ENCODE data around the gene KRTAP6-3.

KRTAP6-3 gene

DNA sequence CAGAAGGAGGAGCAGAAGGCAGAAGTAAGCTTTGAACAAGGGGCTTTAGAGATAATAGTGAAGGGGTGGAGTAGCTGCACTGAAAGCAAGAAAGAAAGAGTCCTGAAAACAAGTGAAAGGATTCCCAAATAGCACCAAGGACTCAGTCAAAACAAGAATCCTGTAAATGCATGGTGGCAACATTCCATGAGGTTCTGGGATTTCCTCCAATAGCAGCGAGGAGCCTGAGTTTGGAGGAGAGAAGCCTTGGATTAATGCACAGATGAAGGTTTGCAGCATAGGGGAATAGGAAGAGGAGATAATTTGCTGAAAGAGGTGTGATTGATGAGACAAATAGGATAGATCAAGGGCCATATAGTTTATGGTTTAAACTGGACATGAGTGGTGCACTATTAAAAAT is 12.9 kb upstream of the KRTAP6-3 start:
- Histone ChIP-seq H3K23ac (ENCODE audit: low read length) (no peak overlapping the region), H4K12ac (ENCODE audit: low read depth, low read length) (no peak overlapping the region), H2BK12ac (ENCODE audit: low read length) (no peak overlapping the region), H3K9ac (ENCODE audit: low read length) (no peak overlapping the region), H3K4ac (ENCODE audit: low read depth, low read length) (no peak overlapping the region), H3K27ac (ENCODE audit: low read depth, low read length) (no peak overlapping the region), H2BK120ac (ENCODE audit: insufficient read depth, low read length, poor library complexity) (no peak overlapping the region), H3K9me3 (ENCODE audit: insufficient read depth, low read depth, low read length) (no peaks in the 10 kb centered on the region), H4K91ac (ENCODE audit: low read depth, low read length) (no peak overlapping the region), H3K18ac (ENCODE audit: low read length) (no peak overlapping the region), H3K79me1 (ENCODE audit: low read length) (no peaks in the 10 kb centered on the region), H3K36me3 (ENCODE audit: control insufficient read depth in 1 of 2, insufficient read depth in 2 of 2, low read length in 2 of 2) (no peaks in the 10 kb centered on the region), H2AFZ (ENCODE audit: insufficient read depth, low read length, poor library complexity) (no peak overlapping the region), H3K4me3 (ENCODE audit: low read depth, low read length) (no peak overlapping the region), H3K4me1 (ENCODE audit: control insufficient read depth in 1 of 2, insufficient read depth in 2 of 2, low read length in 2 of 2) (no peaks in the 10 kb centered on the region), H4K8ac (ENCODE audit: low read depth, low read length) (no peak overlapping the region), H3K79me2 (ENCODE audit: control insufficient read depth, insufficient read depth, low read length, poor library complexity) (no peaks in the 10 kb centered on the region), H3K14ac (ENCODE audit: low read length) (no peak overlapping the region), H3K27me3 (ENCODE audit: insufficient read depth, low read length) (no peaks in the 10 kb centered on the region), H2AK5ac (ENCODE audit: low read length) (no peak overlapping the region), H3K4me2 (ENCODE audit: low read length) (no peak overlapping the region), H2BK5ac (ENCODE audit: low read depth, low read length, poor library complexity) (no peak overlapping the region)
- DNase-seq, result no peak
- WGBS (ENCODE audit: extremely low coverage, insufficient coverage, insufficient read length), result no CpG with 5 or more reads among the region's 1 CpG

DNA sequence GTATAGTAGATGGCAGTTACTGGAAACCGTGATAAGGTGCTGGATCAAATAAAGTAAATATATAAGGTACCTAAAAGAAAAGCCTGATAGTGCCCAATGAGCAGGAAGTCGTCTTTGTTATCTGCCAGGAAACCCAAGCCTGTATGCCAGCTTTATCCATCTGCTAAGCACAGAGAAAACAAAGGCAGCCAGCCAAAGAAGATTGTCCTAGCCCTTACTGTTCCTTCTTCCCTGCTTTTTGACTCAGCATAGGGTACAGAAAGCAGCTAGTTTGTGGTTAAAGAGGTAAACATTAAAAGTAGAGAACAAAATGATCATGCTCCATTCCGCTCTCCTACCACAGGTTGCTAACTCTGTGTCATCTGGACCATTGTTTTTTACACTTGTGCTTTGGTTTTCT is 12.1 kb upstream of the KRTAP6-3 start:
- H4K91ac ChIP-seq (ENCODE audit: low read depth, low read length), result no peak overlapping the region
- no peaks in the 10 kb centered on the region for H3K9me3 ChIP-seq (ENCODE audit: insufficient read depth, low read depth, low read length)
- H3K79me1 ChIP-seq (ENCODE audit: low read length), result no peaks in the 10 kb centered on the region
- H2BK12ac ChIP-seq (ENCODE audit: low read length), result no peak overlapping the region
- H3K27me3 ChIP-seq (ENCODE audit: insufficient read depth, low read length), result no peaks in the 10 kb centered on the region
- H3K18ac ChIP-seq (ENCODE audit: low read length), result no peak overlapping the region
- no CpG with 5 or more reads among the region's 3 CpGs for WGBS (ENCODE audit: extremely low coverage, insufficient coverage, insufficient read length)
- no peak overlapping the region for H2BK5ac ChIP-seq (ENCODE audit: low read depth, low read length, poor library complexity)
- no peak overlapping the region for H3K14ac ChIP-seq (ENCODE audit: low read length)
- H3K4me2 ChIP-seq (ENCODE audit: low read length), result no peak overlapping the region
- no peak overlapping the region for H4K12ac ChIP-seq (ENCODE audit: low read depth, low read length)
- no peak overlapping the region for H3K4ac ChIP-seq (ENCODE audit: low read depth, low read length)
- H4K8ac ChIP-seq (ENCODE audit: low read depth, low read length), result no peak overlapping the region
- H3K36me3 ChIP-seq (ENCODE audit: control insufficient read depth in 1 of 2, insufficient read depth in 2 of 2, low read length in 2 of 2), result no peaks in the 10 kb centered on the region
- no peak overlapping the region for H2AFZ ChIP-seq (ENCODE audit: insufficient read depth, low read length, poor library complexity)
- no peak overlapping the region for H2BK120ac ChIP-seq (ENCODE audit: insufficient read depth, low read length, poor library complexity)
- no peak overlapping the region for H3K9ac ChIP-seq (ENCODE audit: low read length)
- H3K23ac ChIP-seq (ENCODE audit: low read length), result no peak overlapping the region
- no peaks in the 10 kb centered on the region for H3K79me2 ChIP-seq (ENCODE audit: control insufficient read depth, insufficient read depth, low read length, poor library complexity)
- no peak for DNase-seq
- H2AK5ac ChIP-seq (ENCODE audit: low read length), result no peak overlapping the region
- no peaks in the 10 kb centered on the region for H3K4me1 ChIP-seq (ENCODE audit: control insufficient read depth in 1 of 2, insufficient read depth in 2 of 2, low read length in 2 of 2)
- H3K27ac ChIP-seq (ENCODE audit: low read depth, low read length), result no peak overlapping the region
- no peak overlapping the region for H3K4me3 ChIP-seq (ENCODE audit: low read depth, low read length)

DNA sequence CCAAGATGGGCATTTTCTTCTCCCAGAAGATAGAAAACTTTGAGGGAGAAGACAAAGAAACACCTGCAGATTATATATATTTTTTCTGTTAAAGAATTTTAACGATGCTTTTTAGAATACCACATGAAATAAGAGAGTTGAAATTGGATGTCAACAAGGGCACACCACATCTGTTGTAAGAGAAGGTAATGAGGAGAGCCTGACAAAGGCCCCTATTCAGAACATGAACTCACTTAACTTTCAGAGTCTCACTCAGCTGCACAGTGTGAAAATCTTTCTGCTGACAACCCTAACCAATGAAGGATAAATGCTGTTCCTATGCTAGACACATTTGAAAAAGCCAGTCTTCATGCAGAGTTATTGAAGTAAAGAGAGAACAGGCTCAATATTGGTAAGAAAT is 9.4 kb upstream of the KRTAP6-3 start:
- H3K23ac ChIP-seq (ENCODE audit: low read length), result no peak overlapping the region
- H4K91ac ChIP-seq (ENCODE audit: low read depth, low read length), result no peak overlapping the region
- H3K36me3 ChIP-seq (ENCODE audit: control insufficient read depth in 1 of 2, insufficient read depth in 2 of 2, low read length in 2 of 2), result no peaks in the 10 kb centered on the region
- H3K9ac ChIP-seq (ENCODE audit: low read length), result no peak overlapping the region
- no peak overlapping the region for H4K12ac ChIP-seq (ENCODE audit: low read depth, low read length)
- no peak overlapping the region for H4K8ac ChIP-seq (ENCODE audit: low read depth, low read length)
- H2AK5ac ChIP-seq (ENCODE audit: low read length), result no peak overlapping the region
- H3K27ac ChIP-seq (ENCODE audit: low read depth, low read length), result no peak overlapping the region
- no peak overlapping the region for H3K4me2 ChIP-seq (ENCODE audit: low read length)
- H3K4me3 ChIP-seq (ENCODE audit: low read depth, low read length), result no peak overlapping the region
- H3K14ac ChIP-seq (ENCODE audit: low read length), result no peak overlapping the region
- no peak overlapping the region for H2BK12ac ChIP-seq (ENCODE audit: low read length)
- no peak overlapping the region for H2AFZ ChIP-seq (ENCODE audit: insufficient read depth, low read length, poor library complexity)
- no peaks in the 10 kb centered on the region for H3K4me1 ChIP-seq (ENCODE audit: control insufficient read depth in 1 of 2, insufficient read depth in 2 of 2, low read length in 2 of 2)
- H3K79me2 ChIP-seq (ENCODE audit: control insufficient read depth, insufficient read depth, low read length, poor library complexity), result no peaks in the 10 kb centered on the region
- H2BK5ac ChIP-seq (ENCODE audit: low read depth, low read length, poor library complexity), result no peak overlapping the region
- H3K27me3 ChIP-seq (ENCODE audit: insufficient read depth, low read length), result no peaks in the 10 kb centered on the region
- no peak for DNase-seq
- no peaks in the 10 kb centered on the region for H3K79me1 ChIP-seq (ENCODE audit: low read length)
- no peak overlapping the region for H3K4ac ChIP-seq (ENCODE audit: low read depth, low read length)
- H3K18ac ChIP-seq (ENCODE audit: low read length), result no peak overlapping the region
- no peaks in the 10 kb centered on the region for H3K9me3 ChIP-seq (ENCODE audit: insufficient read depth, low read depth, low read length)
- no CpG with 5 or more reads among the region's 1 CpG for WGBS (ENCODE audit: extremely low coverage, insufficient coverage, insufficient read length)
- H2BK120ac ChIP-seq (ENCODE audit: insufficient read depth, low read length, poor library complexity), result no peak overlapping the region

DNA sequence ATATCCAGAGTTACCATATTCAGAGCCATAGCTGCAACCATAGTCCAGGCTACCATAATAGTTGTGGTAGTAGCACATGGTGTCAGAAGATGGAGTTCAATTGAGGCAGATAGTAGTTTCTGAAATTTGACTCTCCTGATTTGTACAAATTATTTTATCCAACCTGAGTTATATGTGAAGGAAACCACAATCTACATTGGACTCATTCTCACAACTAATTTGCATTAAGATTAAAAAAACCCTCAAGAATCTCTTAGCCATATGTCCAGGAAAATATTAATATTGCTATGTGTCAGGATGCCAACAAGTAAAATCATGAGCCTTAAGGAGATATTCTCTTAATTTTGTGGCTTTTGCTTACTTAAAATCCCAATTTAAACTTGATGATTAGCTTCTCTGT is 1.9 kb upstream of the KRTAP6-3 start, which contains the start of gene KRTAP22-2:
KRTAP22-2 (minus strand) TSS at position 101 of the 400 bp plus-strand sequence.
- Histone ChIP-seq H2AK5ac (ENCODE audit: low read length) (no peak within 1 kb of the TSS), H2BK12ac (ENCODE audit: low read length) (no peak within 1 kb of the TSS), H2AFZ (ENCODE audit: insufficient read depth, low read length, poor library complexity) (no peak within 1 kb of the TSS), H3K23ac (ENCODE audit: low read length) (no peak within 1 kb of the TSS), H2BK5ac (ENCODE audit: low read depth, low read length, poor library complexity) (no peak within 1 kb of the TSS), H3K9me3 (ENCODE audit: insufficient read depth, low read depth, low read length) (no peaks in the 10 kb centered on the region), H3K27me3 (ENCODE audit: insufficient read depth, low read length) (no peaks in the 10 kb centered on the region), H3K79me2 (ENCODE audit: control insufficient read depth, insufficient read depth, low read length, poor library complexity) (no peaks in the 10 kb centered on the region), H3K9ac (ENCODE audit: low read length) (no peak within 1 kb of the TSS), H3K4ac (ENCODE audit: low read depth, low read length) (no peak within 1 kb of the TSS), H3K36me3 (ENCODE audit: control insufficient read depth in 1 of 2, insufficient read depth in 2 of 2, low read length in 2 of 2) (no peaks in the 10 kb centered on the region), H3K18ac (ENCODE audit: low read length) (no peak within 1 kb of the TSS), H3K27ac (ENCODE audit: low read depth, low read length) (no peak within 1 kb of the TSS), H3K4me3 (ENCODE audit: low read depth, low read length) (no peak within 1 kb of the TSS), H4K12ac (ENCODE audit: low read depth, low read length) (no peak within 1 kb of the TSS), H3K4me2 (ENCODE audit: low read length) (no peak within 1 kb of the TSS), H4K91ac (ENCODE audit: low read depth, low read length) (no peak within 1 kb of the TSS), H4K8ac (ENCODE audit: low read depth, low read length) (no peak within 1 kb of the TSS), H3K14ac (ENCODE audit: low read length) (no peak within 1 kb of the TSS), H3K4me1 (ENCODE audit: control insufficient read depth in 1 of 2, insufficient read depth in 2 of 2, low read length in 2 of 2) (no peaks in the 10 kb centered on the region), H2BK120ac (ENCODE audit: insufficient read depth, low read length, poor library complexity) (no peak within 1 kb of the TSS), H3K79me1 (ENCODE audit: low read length) (no peaks in the 10 kb centered on the region)
- DNase-seq, result no peak

Data from trophoblast cell (in vitro differentiated cells and primary cell).